ENCODE results near the gene GPX4.

GPX4 gene

DNA sequence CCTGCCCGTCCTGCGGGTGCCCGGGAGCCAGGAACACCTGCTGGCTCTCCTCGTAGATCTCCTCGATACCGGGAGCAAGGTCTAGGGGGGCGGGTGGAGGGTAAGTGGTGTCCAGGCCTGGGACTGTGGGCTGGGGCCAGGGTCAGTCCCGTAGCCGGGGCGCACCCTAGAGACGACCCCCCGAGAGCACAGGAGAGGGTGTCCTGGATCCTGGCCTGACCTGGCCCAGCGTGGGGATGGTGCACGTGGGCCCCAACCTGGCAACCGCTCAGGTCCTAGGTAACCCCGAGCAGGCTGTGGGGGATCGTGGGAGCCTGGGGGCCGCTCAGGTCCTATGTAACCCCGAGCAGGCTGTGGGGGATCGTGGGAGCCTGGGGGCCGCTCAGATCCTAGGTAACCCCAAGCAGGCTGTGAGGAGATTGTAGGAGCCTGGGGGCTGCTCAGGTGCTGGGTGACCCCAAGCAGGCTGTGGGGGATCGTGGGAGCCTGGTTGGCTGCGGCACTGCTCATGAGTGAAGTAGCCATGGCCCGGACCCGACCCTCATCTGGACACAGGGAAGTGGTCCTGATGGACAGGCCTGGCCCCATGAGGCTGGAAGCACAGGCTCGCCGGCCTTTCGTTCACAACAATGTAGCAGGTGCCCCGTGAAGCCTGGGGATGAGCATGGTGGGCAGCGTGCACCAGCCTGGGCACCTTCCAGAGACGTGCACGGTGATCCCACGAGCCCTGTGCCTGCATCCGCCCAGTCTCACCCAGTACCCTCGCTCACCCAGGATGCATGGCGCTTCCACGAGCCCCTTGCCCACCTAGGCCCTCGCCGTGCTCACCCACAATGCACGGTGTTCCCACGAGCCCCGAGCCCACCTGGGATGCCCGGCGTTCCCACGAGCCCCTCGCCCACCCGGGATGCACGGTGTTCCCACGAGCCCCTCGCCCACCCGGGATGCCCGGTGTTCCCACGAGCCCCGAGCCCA is 6.2 kb downstream of the GPX4 start:
- peaks cover 21% of the 10 kb centered on the region for H3K4me1 ChIP-seq (ENCODE audit: insufficient read depth, low read length, severe bottlenecking)
- H3K36me3 ChIP-seq (ENCODE audit: insufficient read depth, low read length), result peaks cover 14% of the 10 kb centered on the region; the same call in 1 of the 2 replicates

DNA sequence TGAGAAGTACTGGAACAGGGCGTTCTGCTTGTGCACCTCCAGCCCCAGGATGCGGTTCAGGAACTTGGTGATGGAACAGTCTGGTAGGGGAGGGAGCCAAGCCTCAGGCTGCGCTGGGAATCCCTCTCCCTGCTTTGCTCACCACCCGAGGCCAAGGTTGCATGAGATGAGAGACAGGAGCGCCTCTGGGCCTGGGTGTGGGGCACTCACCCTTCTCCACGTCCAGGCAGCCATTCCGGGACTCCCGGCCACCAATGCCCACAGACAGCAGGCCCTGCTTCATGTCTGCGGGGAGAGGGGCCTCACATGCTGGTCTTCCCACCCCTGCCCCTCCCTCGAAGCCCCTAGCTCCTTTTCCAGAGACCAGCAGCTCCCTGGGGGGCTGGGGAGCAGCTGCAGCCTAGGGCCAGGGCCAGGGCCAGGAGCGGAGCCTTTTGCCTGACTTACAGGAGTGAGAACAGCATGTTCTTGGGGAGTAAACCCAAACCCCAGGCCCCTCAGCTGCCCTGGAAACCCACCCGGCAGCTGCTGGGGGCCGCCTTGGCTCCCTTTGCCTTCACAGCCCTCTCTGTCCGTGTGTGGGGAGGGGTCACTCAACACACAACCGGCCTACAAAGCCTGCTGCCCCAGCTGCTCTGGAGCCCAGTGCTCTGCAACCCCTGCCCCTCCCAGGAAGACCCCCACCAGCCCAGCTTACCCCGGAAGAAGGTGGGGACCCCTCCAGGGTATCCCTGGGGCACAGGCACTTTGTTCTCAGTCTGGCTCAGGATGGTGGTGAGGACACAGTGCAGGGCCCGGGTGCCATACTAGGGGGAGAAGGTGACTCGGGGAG is 7.2 kb downstream of the GPX4 start:
- no peak overlapping the region for H3K27ac ChIP-seq (ENCODE audit: low read depth, low read length, poor library complexity, severe bottlenecking)

More for the DNA sequence above, 6.2 kb downstream of the GPX4 start:
- no peaks in the 10 kb centered on the region for H4K20me1 ChIP-seq (ENCODE audit: insufficient read depth, low read length)
- no peaks in the 10 kb centered on the region for H3K79me2 ChIP-seq (ENCODE audit: insufficient read depth, low read length)
- no peaks in the 10 kb centered on the region for H3F3A ChIP-seq (ENCODE audit: insufficient read depth, low read length)
- H3K27ac ChIP-seq (ENCODE audit: low read depth, low read length, poor library complexity, severe bottlenecking), result no peak overlapping the region
- no peak overlapping the region for H2AFZ ChIP-seq (ENCODE audit: low read length)
- no peaks in the 10 kb centered on the region for H3K9me2 ChIP-seq (ENCODE audit: low read depth, low read length)
- no peaks in the 10 kb centered on the region for H3K9me3 ChIP-seq (ENCODE audit: low read length)
- no peaks in the 10 kb centered on the region for H3K27me3 ChIP-seq (ENCODE audit: insufficient read depth, low read length)
- H3K4me2 ChIP-seq (ENCODE audit: low read length), result no peak overlapping the region
- no peak overlapping the region for H3K9ac ChIP-seq (ENCODE audit: low read length)
- no peak overlapping the region for H3K4me3 ChIP-seq (ENCODE audit: low read depth, low read length, poor library complexity, severe bottlenecking)
- TF ChIP-seq, protein P1, sequence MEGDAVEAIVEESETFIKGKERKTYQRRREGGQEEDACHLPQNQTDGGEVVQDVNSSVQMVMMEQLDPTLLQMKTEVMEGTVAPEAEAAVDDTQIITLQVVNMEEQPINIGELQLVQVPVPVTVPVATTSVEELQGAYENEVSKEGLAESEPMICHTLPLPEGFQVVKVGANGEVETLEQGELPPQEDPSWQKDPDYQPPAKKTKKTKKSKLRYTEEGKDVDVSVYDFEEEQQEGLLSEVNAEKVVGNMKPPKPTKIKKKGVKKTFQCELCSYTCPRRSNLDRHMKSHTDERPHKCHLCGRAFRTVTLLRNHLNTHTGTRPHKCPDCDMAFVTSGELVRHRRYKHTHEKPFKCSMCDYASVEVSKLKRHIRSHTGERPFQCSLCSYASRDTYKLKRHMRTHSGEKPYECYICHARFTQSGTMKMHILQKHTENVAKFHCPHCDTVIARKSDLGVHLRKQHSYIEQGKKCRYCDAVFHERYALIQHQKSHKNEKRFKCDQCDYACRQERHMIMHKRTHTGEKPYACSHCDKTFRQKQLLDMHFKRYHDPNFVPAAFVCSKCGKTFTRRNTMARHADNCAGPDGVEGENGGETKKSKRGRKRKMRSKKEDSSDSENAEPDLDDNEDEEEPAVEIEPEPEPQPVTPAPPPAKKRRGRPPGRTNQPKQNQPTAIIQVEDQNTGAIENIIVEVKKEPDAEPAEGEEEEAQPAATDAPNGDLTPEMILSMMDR (IDR thresholded peaks at IDR 0.05; ENCODE audit: low read length), result no peak
- TF ChIP-seq EZH2 (IDR thresholded peaks at IDR 0.05; ENCODE audit: borderline replicate concordance, low read length), result no peak

DNA sequence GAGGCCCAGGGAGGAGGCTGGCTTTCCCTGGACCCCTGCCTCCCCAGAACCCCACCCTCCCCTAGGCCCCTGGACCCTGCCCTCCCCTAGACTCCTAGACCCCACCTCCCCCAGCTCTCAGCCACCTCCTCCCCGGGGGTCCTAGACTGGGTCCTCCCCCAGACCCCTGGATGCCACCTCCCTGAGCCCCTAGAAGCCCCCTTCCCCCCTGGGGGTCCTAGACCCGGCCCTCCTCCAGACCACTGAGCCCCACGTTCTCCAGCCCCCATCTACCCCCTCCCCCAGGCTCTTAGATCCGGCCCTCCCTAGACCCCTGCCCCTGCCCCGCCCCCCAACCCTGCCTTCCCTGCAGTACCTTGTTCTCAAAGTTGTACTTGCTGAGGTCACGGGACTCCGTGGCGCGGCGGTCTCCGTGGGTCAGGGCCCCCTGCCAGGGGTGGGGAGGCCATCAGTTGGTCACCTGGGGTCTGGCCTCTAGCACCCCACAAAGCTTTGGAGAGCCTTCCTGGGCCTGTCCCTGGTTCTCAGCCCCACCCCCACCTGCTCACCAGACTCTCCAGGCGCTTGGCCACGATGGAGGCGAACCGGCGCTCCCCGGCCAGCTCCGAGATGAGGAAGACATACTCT is 8.0 kb downstream of the GPX4 start:
- no peaks in the 10 kb centered on the region for H3K27me3 ChIP-seq (ENCODE audit: insufficient read depth, low read length)
- peaks cover 14% of the 10 kb centered on the region for H3K36me3 ChIP-seq (ENCODE audit: insufficient read depth, low read length)
- H3K4me1 ChIP-seq (ENCODE audit: insufficient read depth, low read length, severe bottlenecking), result peaks cover 12% of the 10 kb centered on the region
- no peak overlapping the region for H3K27ac ChIP-seq (ENCODE audit: low read depth, low read length, poor library complexity, severe bottlenecking)
- H3K79me2 ChIP-seq (ENCODE audit: insufficient read depth, low read length), result no peaks in the 10 kb centered on the region
- H3K4me3 ChIP-seq (ENCODE audit: low read depth, low read length, poor library complexity, severe bottlenecking), result no peak overlapping the region
- TF ChIP-seq, protein P1 (IDR thresholded peaks at IDR 0.05; ENCODE audit: low read length), result no peak
- TF ChIP-seq EZH2 (IDR thresholded peaks at IDR 0.05; ENCODE audit: borderline replicate concordance, low read length), result no peak
- no peaks in the 10 kb centered on the region for H3K9me3 ChIP-seq (ENCODE audit: low read length)
- no peaks in the 10 kb centered on the region for H4K20me1 ChIP-seq (ENCODE audit: insufficient read depth, low read length)
- no peak overlapping the region for H2AFZ ChIP-seq (ENCODE audit: low read length)
- H3K9ac ChIP-seq (ENCODE audit: low read length), result no peak overlapping the region
- H3K4me2 ChIP-seq (ENCODE audit: low read length), result no peak overlapping the region
- no peaks in the 10 kb centered on the region for H3K9me2 ChIP-seq (ENCODE audit: low read depth, low read length)
- H3F3A ChIP-seq (ENCODE audit: insufficient read depth, low read length), result no peaks in the 10 kb centered on the region

More for the DNA sequence above, 7.2 kb downstream of the GPX4 start:
- H2AFZ ChIP-seq (ENCODE audit: low read length), result no peak overlapping the region
- no peak overlapping the region for H3K4me3 ChIP-seq (ENCODE audit: low read depth, low read length, poor library complexity, severe bottlenecking)
- no peaks in the 10 kb centered on the region for H3K27me3 ChIP-seq (ENCODE audit: insufficient read depth, low read length)
- no peak overlapping the region for H3K9ac ChIP-seq (ENCODE audit: low read length)
- peaks cover 16% of the 10 kb centered on the region for H3K4me1 ChIP-seq (ENCODE audit: insufficient read depth, low read length, severe bottlenecking)
- no peaks in the 10 kb centered on the region for H3K9me3 ChIP-seq (ENCODE audit: low read length)
- no peaks in the 10 kb centered on the region for H3K79me2 ChIP-seq (ENCODE audit: insufficient read depth, low read length)
- TF ChIP-seq, protein P1 (IDR thresholded peaks at IDR 0.05; ENCODE audit: low read length), result no peak
- TF ChIP-seq EZH2 (IDR thresholded peaks at IDR 0.05; ENCODE audit: borderline replicate concordance, low read length), result no peak
- no peaks in the 10 kb centered on the region for H4K20me1 ChIP-seq (ENCODE audit: insufficient read depth, low read length)
- no peaks in the 10 kb centered on the region for H3F3A ChIP-seq (ENCODE audit: insufficient read depth, low read length)
- H3K36me3 ChIP-seq (ENCODE audit: insufficient read depth, low read length), result peaks cover 13% of the 10 kb centered on the region; the same call in 1 of the 2 replicates
- H3K9me2 ChIP-seq (ENCODE audit: low read depth, low read length), result no peaks in the 10 kb centered on the region
- no peak overlapping the region for H3K4me2 ChIP-seq (ENCODE audit: low read length)

Measured in OCI-LY1 (cell line).